Endothelial cell (in vitro differentiated cells): Measurements from ENCODE around the gene ABCA3. TPM values are rescaled to one million over a fixed set of nuclear protein-coding genes. Genes with fewer than 3 reads are reported as not detected.
"Not testable (repeated sequence)": the region's sequence is repeated elsewhere in the genome, so short reads cannot be mapped to it uniquely, and the experiment has no call there.

ENCODE experiments used
- DNase-seq: peaks from one replicate; pipeline ENCODE4 v3.0.0; 2021; ENCODE audit warnings: low spot score
- H3K27ac Mint-ChIP-seq: one replicate; pipeline ENCODE4 v1.8.0; 2021; ENCODE audit warnings: mixed read lengths, inconsistent platforms; ENCODE audit not compliant: unreplicated experiment
- H3K27me3 Mint-ChIP-seq: one replicate; pipeline ENCODE4 v1.8.0; 2021; ENCODE audit warnings: mild to moderate bottlenecking, moderate library complexity, mixed read lengths, inconsistent platforms; ENCODE audit not compliant: unreplicated experiment
- H3K36me3 Mint-ChIP-seq: one replicate; pipeline ENCODE4 v1.8.0; 2021; ENCODE audit warnings: mild to moderate bottlenecking, low read depth, mixed read lengths, inconsistent platforms; ENCODE audit not compliant: unreplicated experiment
- H3K4me1 Mint-ChIP-seq: one replicate; pipeline ENCODE4 v1.8.0; 2021; ENCODE audit warnings: mild to moderate bottlenecking, mixed read lengths, inconsistent platforms; ENCODE audit not compliant: unreplicated experiment
- H3K4me3 Mint-ChIP-seq: one replicate; pipeline ENCODE4 v1.8.0; 2021; ENCODE audit warnings: mild to moderate bottlenecking, mixed read lengths, inconsistent platforms; ENCODE audit not compliant: unreplicated experiment
- H3K9me3 Mint-ChIP-seq: one replicate; pipeline ENCODE4 v1.8.0; 2021; ENCODE audit warnings: mixed read lengths, inconsistent platforms; ENCODE audit not compliant: unreplicated experiment
- CTCF ChIP-seq: fragments of 200-600 bp; sonication (generic); IDR thresholded peaks from one replicate; pipeline ENCODE4 v1.5.0; 2021; ENCODE audit warnings: antibody characterized with exemption; ENCODE audit not compliant: unreplicated experiment
- total RNA-seq: library from RNA; stranded (reverse); fragmentation: NEBNext Ultra II Directional; extraction: Animal tissue kit (Norgen Biotek cat#: 25700); gene quantifications from one replicate; pipeline ENCODE4 v1.2.1, GENCODE V29; 2021; ENCODE audit not compliant: unreplicated experiment

Gene ABCA3
- total RNA-seq, 1 donor from 2014 or later = 10.4 TPM

GRCh38 chr16:2270588-2271470 lies 69.7 kb downstream of the ABCA3 start:
- DNase-seq = no peak
- Mint-ChIP-seq H3K9me3 (no peaks in the 10 kb centered on the region), H3K4me3 (no peak overlapping the region), H3K4me1 (peaks cover 17% of the 10 kb centered on the region), H3K27ac (no peak overlapping the region), H3K36me3 (peaks cover 6% of the 10 kb centered on the region), H3K27me3 (peaks cover 9% of the 10 kb centered on the region)
- TF ChIP-seq CTCF = no peak

GRCh38 chr16:2270070-2270462 lies 70.5 kb downstream of the ABCA3 start:
- TF ChIP-seq CTCF = no peak
- H3K36me3 Mint-ChIP-seq = peaks cover 6% of the 10 kb centered on the region
- no peak overlapping the region for H3K27ac Mint-ChIP-seq
- H3K9me3 Mint-ChIP-seq = no peaks in the 10 kb centered on the region
- peaks cover 9% of the 10 kb centered on the region for H3K27me3 Mint-ChIP-seq
- H3K4me3 Mint-ChIP-seq = peak overlapping the region; percentile 95
- DNase-seq = no peak
- H3K4me1 Mint-ChIP-seq = peaks cover 19% of the 10 kb centered on the region

GRCh38 chr16:2267913-2268666 lies 72.4 kb downstream of the ABCA3 start, which contains the start of gene RNPS1:
RNPS1 (minus strand) TSS chr16:2268126; CDS start chr16:2264643, 3,483 bp downstream.
- Mint-ChIP-seq H3K36me3 (peaks cover 13% of the 10 kb centered on the region), H3K27me3 (peaks cover 9% of the 10 kb centered on the region), H3K9me3 (no peaks in the 10 kb centered on the region), H3K4me3 (peak within 1 kb of the TSS; percentile 95), H3K4me1 (peaks cover 25% of the 10 kb centered on the region), H3K27ac (peak within 1 kb of the TSS; percentile 91)
- DNase-seq = peak; percentile 95
- no peak for TF ChIP-seq CTCF

DNA sequence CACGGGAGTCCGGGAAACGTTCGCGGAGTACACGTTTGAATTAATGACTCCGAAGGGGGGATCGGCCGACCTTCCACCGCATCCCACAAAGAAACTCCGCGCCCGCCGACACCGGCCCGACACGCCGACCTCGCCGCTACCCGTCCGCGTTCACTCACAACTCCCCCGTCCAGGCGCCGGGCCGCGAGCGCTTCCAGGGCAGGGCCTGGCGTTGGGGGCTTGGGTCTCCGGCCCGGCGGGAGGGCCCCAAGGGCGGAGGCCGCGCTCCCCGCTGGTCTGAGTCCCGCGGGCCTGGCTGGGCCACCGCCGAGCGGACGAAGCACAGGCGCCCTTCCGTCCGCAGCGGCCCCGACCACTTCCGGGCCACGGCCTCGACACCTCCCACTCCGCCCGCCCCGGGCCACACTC lies 73.0 kb downstream of the ABCA3 start:
- H3K27me3 Mint-ChIP-seq, H3K9me3 Mint-ChIP-seq, DNase-seq: not testable (repeated sequence)
- Mint-ChIP-seq H3K27ac (peak overlapping the region; percentile 91), H3K36me3 (peaks cover 18% of the 10 kb centered on the region), H3K4me1 (peaks cover 25% of the 10 kb centered on the region), H3K4me3 (peak overlapping the region; percentile 95)

GRCh38 chr16:2266887-2267286 lies 73.6 kb downstream of the ABCA3 start:
- DNase-seq, H3K27me3 Mint-ChIP-seq, H3K9me3 Mint-ChIP-seq: not testable (repeated sequence)
- H3K36me3 Mint-ChIP-seq = peaks cover 24% of the 10 kb centered on the region
- H3K27ac Mint-ChIP-seq = peak overlapping the region; percentile 91
- peaks cover 25% of the 10 kb centered on the region for H3K4me1 Mint-ChIP-seq
- peak overlapping the region; percentile 95 for H3K4me3 Mint-ChIP-seq

DNA sequence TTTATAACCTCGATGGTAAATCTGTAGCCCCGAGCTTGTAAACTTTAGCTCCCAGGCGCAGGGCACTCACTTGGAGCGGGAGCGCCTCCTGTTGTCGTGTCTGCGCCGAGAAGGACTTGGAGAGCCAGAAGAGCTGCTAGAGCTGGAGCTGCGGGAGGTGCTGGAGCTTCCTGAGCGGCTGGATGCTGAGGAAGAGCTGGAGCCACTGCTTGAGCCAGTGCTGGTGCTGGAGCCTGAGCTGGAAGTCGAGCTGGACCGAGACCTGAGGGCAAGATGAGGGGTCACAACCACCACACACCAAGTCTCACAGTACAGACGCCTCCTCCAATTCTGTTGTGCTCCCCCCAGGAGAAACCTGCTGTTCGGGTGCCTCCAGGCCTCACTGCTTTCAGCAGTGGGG lies 77.5 kb downstream of the ABCA3 start:
- DNase-seq, H3K27me3 Mint-ChIP-seq, H3K27ac Mint-ChIP-seq, H3K9me3 Mint-ChIP-seq: not testable (repeated sequence)
- H3K4me3 Mint-ChIP-seq = peak overlapping the region; percentile 62
- peaks cover 20% of the 10 kb centered on the region for H3K4me1 Mint-ChIP-seq
- H3K36me3 Mint-ChIP-seq = peaks cover 30% of the 10 kb centered on the region
